NK-92 treated with Interleukin-12 subunit alpha and Interleukin-12 subunit beta, amount 100 ng/mL, for 24 hours (cell line): ENCODE results near the gene SMTN.
"Not testable (repeated sequence)": the region's sequence is repeated elsewhere in the genome, so short reads cannot be mapped to it uniquely, and the experiment has no call there.

Source experiments
- DNase-seq: peaks from one replicate; lab custom pipeline; 2025; lab: John Stamatoyannopoulos, UW

SMTN gene

DNA sequence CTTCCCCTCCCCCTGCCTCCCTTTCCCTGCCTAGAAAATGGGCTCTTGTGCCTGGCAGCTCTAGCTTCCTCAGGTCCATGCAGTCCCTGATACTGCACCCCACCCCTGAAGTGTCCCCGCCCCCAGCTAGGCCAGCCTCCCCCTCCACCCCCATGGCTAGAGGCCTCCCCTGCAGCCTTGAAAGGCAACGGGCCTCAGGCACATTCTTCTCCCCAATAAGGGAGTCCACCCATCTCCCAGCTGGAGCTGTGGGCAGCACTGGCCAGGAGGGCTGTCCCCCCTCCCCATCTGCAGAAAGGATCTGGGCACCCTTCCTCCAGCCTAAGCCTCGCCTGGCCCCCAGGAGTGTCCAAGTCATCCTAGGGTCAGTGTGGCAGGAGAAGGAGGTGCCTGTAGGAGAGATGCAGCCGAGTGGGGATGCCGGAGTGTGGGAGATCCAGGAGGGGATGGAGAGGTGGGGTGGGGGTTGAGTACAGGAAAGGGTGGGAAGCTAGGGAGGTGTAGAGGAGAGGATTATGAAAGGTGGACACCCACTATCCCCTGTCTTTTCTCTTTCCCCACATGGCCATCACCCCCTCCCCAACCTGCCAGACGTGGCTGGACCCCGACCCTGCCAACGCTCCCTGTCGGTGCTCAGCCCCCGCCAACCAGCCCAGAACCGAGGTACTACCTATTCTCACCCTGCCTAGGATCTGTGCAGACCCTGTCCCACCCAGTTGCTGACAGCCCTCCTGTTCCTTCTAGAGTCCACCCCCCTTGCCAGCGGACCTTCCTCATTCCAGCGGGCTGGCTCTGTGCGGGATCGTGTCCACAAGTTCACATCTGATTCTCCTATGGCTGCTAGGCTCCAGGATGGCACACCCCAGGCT, 9.3 kb downstream of the SMTN start:
- no peak for DNase-seq

DNA sequence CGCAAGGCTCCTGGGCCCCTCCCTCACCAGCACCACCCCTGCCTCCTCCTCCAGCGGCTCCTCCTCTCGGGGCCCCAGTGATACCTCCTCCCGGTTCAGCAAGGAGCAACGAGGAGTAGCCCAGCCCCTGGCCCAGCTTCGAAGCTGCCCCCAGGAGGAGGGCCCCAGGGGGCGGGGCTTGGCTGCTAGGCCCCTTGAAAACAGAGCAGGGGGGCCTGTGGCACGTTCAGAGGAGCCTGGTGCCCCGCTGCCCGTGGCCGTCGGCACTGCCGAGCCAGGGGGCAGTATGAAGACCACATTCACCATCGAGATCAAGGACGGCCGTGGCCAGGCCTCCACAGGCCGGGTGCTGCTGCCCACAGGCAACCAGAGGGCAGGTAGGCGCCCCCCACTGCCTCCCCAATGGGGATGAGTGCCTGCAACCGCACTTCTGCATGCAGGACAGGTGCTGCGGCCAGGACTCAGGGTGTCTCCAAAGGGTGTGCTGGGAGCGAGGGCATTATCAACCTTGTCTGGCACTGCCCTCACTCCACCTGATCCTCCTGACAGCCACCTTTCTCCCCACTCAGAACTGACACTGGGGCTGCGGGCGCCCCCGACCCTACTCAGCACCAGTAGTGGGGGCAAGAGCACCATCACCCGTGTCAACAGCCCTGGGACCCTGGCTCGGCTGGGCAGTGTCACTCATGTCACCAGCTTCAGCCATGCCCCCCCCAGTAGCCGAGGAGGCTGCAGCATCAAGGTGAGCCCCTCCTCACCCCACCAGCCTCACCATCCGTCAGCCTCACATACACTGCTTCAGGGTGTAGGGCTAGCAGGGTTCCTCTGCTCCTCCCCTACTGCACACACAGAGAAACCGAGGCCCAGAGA, 10.2 kb downstream of the SMTN start:
- DNase-seq: no peak

DNA sequence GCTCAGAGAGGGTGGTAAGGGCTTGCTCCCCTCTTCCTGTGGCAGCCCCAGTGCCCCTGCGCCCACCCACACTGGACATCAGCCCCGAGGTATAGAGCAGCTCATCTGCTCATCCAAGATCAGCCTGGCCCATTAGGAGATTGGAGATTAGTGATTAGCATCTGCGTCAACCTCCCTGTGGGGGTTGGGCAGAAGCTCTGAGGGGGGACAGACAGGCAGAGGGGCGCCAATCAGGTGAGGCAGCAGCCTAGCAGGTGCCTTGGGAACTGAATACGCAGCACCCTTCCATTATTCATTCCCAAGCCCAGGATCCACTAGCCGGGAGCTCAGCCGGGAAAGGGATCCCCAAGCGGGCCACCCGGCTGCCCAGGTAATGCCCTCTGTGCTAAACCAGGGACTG, 11.0 kb downstream of the SMTN start:
- DNase-seq: no peak

DNA sequence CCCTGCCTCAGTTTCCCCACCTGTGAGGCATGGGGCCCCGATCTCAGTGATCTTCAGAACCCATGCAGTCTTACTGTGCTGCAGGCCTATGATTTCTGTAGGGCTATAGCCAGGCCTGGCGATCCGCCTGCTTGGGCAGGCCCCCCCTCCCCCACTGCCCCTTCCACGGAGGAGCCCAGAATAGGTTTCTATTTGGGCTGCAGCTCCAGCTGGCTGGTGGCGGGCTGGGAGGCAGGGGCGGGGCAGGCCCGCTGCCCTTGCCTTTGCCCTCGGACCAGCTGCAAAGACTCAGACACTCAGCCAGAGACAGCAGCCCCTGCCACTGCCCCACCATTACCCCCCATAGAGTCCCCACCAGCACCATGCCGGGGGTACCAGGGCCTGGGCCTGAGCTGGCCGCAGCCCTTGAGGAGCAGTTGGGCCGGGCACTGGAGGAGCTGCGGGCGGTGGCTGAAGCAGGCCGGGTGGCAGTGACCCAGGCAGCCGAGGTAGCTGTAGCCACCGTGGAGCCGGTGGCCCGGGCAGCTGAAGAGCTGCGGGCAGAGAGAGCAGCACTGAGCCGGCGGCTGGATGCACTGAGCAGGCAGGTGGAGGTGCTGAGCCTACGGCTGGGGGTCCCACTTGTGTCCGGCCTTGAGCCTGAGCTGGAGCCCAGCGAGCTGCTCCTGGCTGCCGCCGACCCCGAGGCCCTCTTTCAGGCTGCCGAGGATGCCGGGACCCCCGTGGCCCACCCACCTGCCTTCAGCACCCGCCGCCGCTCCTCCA, 12.2 kb downstream of the SMTN start:
- no peak for DNase-seq

DNA sequence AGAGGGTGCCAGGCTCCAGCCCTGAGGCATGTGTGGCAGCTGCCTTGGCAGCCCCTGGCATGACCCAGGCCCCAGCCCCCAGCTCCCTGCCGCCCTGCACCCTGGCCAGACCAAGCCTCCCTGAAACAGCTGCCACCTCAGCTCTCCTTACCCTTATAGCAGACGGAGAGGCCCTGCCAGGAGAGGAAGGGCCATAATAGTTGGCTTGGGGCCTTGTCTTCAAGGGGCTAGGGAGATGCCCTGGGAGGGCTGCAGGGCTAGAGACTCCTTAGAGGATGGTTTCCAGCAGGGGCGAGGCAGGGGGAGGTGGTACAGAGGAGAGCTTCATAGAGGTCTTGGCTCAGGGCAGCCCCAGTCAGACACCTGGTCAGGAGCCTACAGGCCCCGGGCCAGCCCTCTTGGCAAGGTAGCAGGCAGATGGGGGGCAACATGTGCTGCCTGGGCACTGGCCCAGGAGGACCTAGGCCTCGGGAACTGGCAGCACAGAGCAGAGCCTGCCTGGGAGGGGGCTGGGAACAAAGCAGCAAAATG, 13.0 kb downstream of the SMTN start:
- no peak for DNase-seq

DNA sequence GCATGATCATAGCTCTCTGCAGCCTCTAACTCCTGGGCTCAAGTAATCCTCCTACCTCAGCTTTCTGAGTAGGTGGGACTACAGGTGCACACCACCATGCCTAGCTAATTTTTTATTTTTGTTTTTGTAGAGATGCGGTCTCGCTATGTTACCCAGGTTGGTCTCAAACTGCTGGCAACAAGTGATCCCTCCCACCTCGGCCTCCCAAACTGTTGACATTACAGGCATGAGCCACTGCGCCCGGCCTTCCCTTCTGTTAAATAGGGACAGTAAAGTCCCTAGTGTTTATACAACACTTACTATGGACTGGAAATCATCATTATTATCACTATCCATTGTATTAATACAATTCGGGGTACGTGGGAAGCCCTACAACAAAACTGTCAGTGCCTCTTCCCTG, 13.6 kb downstream of the SMTN start:
- no peak for DNase-seq

DNA sequence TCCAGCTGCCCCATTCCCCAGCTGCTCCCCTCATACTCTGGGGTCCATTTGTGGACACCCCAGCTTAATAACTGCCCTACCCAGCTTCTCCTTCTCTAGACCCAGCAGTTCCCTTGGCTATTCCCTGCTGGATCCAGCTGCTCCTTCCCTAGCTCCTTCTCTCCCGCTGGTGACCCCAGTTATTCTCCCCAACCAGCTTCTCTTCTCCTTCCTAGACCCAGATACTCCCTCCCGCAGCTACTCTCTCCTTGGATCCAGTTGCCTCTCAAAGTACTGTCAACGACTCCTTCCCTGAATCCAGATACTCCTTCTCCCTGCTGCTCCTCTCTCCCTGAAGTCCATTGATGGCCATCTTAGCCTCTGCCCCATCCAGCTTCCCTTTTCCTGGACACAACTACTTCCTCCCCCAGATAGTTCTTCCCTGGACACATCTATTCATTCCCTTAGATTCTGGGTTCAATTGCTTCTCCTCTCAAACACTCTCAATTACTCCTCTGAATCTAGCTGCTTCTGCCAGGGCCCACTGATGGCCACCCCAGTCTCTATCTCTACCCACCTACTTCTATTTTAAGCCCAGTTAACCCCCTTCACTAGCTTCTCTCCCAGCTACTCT, 14.6 kb downstream of the SMTN start:
- no peak for DNase-seq

DNA sequence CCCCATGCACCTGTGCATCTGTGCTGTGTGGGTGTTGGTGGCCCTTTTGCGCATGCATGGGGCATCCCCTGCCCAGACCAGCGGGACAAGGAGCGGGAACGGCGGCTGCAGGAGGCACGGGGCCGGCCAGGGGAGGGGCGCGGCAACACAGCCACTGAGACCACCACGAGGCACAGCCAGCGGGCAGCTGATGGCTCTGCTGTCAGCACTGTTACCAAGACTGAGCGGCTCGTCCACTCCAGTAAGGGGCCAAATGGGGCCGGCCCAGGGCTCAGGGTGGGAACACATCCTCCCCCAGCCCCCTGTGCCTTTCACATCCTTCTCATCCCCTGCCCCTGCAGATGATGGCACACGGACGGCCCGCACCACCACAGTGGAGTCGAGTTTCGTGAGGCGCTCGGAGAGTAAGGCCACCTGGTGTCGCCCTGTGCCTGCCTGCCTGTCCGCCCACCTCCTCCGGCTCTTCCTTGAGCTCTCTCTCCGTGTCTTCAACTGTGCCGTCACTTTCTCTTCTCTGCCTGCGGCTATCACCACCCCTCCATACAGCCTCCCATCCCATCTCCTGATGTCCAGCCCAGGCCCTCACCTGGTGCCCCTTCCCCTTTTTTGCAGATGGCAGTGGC, 15.7 kb downstream of the SMTN start:
- no peak for DNase-seq

DNA sequence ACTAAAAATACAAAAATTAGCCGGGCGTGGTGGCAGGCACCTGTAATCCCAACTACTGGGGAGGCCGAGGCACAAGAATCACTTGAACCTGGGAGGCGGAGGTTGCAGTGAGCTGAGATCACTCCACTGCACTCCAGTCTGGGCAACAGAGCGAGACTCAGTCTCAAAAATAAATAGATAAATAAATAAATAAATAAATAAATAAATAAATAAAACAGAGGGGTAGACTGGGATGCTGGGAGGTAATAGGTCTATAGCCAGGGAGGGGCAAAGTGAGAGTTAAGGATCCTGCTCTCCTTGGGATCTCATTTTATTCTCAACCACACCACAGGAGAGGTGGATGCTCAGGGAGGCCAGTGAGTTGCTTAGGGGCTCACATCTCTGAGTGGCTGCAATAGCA, 16.4 kb downstream of the SMTN start:
- DNase-seq: not testable (repeated sequence)

DNA sequence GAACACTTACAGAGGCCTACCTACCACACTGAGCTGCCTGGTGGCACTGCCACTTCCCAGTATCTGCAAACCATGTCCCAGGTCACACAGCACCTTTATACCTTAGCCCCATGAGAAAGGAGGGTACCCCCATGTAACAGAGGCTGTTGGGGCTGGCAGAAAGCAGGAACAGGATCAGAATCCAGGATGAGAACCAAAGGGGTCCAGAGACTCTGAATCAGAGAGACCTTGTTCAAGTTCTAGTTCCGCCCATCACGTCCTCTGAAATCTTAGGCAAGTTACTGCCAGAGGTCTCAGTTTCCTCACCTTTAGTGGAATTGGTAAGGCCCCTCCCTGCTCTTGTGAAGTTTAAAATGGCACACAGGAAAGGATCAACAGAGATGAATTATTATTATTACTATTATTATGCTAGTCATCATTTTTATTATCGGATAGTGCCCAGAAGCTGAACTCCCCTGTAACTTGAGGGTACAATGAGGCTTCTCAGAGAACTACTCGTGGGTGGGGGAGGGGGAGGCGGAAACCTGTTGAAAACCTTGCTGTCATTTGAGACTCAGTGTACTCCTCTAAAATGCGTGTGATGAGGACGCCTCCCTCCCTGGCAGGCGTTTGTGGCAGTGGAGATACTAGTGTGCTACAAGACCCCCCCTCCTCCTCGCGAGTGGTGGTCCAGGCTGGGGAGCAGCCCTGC, 17.0 kb downstream of the SMTN start:
- no peak for DNase-seq

DNA sequence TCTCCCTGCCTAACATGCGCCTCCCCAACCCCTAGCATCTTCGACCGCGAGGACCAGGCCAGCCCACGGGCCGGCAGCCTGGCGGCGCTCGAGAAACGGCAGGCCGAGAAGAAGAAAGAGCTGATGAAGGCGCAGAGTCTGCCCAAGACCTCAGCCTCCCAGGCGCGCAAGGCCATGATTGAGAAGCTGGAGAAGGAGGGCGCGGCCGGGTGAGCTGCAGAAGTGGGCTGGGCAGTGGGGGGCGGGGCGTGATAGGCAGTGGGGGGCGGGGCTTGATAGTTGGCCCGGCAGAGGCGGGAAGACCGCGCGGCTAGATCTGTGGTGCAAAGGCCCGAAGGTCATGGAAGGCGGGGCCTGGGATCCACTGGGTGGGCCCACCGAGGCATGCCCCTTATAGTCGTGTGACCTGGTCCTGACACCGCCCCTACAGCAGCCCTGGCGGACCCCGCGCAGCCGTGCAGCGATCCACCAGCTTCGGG, 17.6 kb downstream of the SMTN start:
- no peak for DNase-seq

DNA sequence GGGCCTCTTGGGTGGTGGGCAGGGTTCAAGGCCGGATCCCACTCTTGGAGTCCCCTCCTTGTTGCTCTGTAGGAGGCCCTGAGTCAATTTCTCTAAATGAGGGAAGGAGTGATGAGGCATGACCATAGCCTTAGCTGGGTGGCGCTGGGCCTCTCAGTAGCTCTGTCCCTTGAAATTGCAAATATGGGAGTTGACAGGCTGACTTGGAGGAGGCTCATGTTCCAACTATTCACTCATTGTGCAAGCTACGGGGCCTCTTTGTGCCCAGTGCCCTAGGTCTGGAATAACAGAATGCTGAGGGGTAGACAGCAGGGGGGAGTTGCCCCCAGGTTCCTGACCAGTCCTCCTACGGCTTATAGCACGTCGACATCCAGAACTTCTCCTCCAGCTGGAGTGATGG, 18.3 kb downstream of the SMTN start:
- DNase-seq: no peak

DNA sequence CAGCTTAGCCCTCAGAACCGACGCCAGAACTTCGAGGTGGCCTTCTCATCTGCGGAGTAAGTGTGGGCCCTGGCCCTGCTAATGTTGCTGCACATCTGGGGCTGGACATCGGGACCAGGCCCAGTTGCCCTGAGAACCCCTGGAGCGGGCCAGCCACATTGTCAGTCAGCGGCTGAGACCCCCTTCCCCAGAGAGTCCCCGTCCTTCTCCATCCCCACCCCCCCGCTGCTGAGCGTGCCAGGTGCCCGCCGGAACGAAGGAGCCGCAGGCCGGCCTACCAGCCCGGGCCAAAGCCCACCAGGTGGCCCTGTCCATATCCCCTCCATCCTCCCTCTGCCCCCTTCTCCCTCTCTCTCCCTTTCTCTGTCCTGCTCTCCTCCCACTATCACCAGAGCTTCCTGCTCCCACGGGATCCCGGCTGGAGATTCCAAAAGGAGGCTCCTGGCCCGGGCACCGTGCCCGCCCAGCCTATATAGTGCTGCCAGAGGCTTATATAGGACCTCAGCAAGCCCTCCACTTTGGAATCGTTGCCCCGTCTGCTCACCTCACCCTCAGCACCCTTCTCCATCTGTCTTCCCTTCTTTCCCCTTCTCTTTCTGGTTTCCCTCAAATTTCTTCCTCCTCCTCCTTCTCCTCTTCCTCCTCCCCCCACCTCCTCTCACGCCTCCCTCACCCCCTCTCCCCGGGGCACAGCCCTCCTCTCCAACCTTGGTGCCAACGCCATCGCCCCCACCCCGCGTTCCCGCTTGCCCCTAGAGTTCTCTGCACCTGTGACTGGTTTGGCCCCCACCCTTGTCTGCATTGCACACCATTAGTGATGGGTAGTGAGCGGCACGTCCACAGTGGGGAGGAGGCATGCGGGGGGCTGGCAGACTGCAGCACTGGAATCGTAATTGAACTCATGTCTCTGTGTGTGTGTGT, 19.0 kb downstream of the SMTN start:
- DNase-seq: no peak

DNA sequence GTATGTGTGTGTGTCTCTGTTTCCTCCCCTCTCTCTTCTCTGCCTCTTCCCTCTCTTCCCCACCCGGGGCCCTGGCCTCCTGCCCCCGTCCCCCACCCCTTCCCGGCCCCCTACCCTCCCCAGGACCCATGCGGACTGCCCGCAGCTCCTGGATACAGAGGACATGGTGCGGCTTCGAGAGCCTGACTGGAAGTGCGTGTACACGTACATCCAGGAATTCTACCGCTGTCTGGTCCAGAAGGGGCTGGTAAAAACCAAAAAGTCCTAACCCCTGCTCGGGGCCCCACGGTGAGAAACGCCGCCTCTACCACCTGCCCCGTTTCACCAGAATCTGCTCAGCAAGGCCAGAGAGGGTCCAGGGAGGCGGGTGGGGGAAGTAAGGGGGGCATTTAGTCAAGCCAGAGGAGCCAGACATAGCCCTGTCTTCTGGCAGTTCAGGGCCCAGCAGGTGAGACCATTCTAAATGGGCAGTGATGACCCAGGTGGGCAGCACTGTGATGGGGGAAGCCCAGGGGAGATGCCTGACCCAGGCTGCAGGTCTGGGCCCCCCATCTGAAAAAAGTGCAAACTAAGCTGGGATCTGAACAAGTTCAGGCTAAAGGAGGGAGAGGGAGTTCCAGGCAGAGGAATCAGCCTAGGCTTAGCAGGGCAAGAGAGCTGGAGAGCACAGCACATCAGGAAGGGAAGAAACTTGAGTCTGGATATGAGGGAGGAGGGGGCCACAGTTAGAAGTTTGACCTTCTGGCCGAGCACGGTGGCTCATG, 19.8 kb downstream of the SMTN start:
- no peak for DNase-seq

DNA sequence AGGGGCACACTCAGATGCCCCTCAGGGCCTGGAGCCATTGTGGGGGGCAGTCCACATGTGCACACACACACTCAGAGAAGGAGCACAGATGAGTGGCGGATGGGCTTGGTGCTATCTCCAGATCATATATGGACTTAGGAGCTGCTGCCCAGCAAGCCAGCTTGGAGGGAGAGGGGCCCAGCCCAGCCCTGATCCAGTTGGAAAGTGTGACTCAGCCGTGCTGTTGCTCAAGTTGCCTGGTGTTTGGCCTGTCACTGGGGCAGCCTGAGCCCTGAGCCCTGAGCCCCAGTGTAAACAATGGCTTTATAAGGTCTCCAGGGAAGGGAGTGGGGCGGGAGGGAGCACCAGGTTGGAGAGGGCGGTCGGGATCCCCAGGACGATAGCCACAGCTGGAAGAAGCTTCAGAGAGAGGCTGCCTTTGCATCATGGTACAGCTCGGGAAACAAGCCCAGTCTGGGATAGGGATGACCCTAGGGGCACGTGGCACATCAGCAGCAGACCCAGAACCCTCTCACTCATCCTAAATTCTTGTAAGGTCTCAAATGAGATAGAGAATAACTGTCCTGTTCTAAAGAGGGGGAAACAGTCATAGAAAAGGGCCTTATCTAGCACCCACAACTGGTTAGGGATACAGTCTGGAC, 21.4 kb downstream of the SMTN start:
- DNase-seq: no peak

DNA sequence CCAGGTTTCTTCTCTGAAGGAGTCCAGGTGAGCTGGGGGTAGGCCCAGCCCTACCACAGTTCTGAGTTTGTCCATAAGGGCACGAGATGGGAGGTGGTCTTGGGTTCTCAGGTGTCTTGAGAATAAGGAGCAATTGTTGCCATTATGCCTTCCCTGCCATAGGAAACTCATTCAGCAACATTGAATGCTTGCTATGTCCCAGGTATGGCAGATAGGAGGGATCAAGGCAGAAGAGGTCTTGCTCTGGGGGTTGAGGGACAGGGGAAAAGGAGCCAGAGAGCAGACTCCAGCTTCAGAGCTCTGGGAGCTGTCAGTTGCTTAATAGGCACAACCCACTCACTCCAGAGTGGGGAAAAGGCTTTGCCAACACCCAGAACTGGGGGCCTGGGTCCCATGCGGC, 22.0 kb downstream of the SMTN start:
- DNase-seq: no peak

DNA sequence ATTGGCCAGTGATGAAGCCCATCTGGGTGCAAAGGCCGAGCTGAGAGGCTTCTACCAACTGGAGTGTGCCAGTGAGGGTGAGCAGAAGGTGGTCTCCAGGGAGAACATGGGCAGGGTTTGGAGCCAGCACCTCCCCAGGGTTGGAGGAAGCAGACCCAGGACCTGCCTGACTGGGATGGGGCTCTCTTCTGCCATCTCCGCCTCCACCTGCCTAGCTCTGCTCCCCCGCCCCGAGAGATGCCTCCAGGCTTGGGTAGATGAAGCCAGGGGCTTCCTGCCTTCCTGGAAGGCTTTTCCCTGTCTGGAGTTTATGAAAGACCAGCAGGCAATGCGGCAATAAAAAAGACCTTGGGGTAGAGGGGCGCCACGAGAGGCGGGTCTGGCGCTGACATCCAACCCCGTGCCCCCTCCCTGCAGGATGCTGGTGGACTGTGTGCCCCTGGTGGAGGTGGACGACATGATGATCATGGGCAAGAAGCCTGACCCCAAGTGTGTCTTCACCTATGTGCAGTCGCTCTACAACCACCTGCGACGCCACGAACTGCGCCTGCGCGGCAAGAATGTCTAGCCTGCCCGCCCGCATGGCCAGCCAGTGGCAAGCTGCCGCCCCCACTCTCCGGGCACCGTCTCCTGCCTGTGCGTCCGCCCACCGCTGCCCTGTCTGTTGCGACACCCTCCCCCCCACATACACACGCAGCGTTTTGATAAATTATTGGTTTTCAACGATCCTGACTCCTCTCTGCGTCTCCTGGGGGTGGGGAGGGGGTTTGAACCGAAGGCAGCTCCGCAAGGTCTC, 23.0 kb downstream of the SMTN start:
- DNase-seq: no peak
